ENCODE data around the gene PLXNA3. TPM values are rescaled to one million over a fixed set of nuclear protein-coding genes. Genes with fewer than 3 reads are reported as not detected.

Gene PLXNA3
- total RNA-seq, 1 experiment from 2014 or later: 128 TPM

DNA sequence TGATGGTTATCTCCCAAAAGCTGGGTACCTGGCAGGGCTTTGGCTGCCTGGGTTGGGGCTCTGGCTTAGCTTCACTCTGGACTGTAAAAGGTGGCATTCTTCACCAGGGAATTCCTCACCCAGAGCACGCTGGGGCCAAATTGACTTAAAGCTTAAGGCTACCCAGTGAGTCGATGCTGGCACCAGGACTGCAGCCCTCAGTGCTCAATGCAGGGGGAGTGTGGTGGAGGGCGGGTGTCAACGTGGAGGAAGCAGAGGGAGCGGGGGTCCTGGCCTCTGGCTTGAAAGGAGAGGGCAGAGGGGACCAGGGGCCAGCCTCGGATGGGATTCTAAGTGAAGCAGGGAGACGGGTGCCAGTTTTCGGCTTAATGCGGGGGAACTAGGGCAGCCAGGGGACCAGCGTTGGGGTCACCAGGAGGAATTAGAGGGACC is 14.6 kb upstream of the PLXNA3 start:
- ATAC-seq: peak; percentile 65
- in situ Hi-C loops (cut with HindIII; ENCODE audit: low pct_unique_long_range_greater_than_20kb, low sequenced_read_pairs): no loop called here
- H3K27ac ChIP-seq (ENCODE audit: low read length): peak overlapping the region; percentile 73
- intact Hi-C loops (cut with micrococcal nuclease; ENCODE audit: unreplicated experiment): no loop called here
- BruUV-seq (replicated peaks): no TSS peak
- H3K9me3 ChIP-seq (ENCODE audit: control insufficient read depth, insufficient read depth, low read depth, low read length): no peaks in the 10 kb centered on the region
- CTCF ChIA-PET: no interaction called here
- POLR2A ChIA-PET: interaction anchor here (0.5 to 0.7 kb wide), 2 partner anchors 15 to 47 kb away, joined by 6 to 9 read pairs; partner anchors contain the start of gene SLC10A3
- peaks cover 32% of the 10 kb centered on the region for H3K4me1 ChIP-seq (ENCODE audit: control insufficient read depth, insufficient read depth, low read length)
- peak overlapping the region; percentile 39 to 62 for H3K4me3 ChIP-seq (ENCODE audit: low read depth in 2 of 2, low read length in 2 of 2)
- no peak for DNase-seq (ENCODE audit: low read depth, low spot score)
- TF ChIP-seq SIN3A (IDR thresholded peaks at IDR 0.05; ENCODE audit: borderline replicate concordance, insufficient read depth, low read depth, low read length) (no peak), POLR2AphosphoS5 (IDR thresholded peaks at IDR 0.05; ENCODE audit: low read depth, low read length) (peak; percentile 66), CTCF (IDR thresholded peaks at IDR 0.05) (no peak), TCF7L2 (IDR thresholded peaks at IDR 0.05; ENCODE audit: low read depth, low read length) (no peak), REST (IDR thresholded peaks at IDR 0.05; ENCODE audit: insufficient read depth in 1 of 2, low read depth in 2 of 2, low read length in 1 of 2) (no peak)
- H3K27me3 ChIP-seq (ENCODE audit: control insufficient read depth, insufficient read depth, low read length): no peaks in the 10 kb centered on the region
- no peaks in the 10 kb centered on the region for H3K36me3 ChIP-seq (ENCODE audit: control insufficient read depth, insufficient read depth, low read length)

GRCh38 chrX:154443992-154444754 is 13.9 kb upstream of the PLXNA3 start, which contains the start of gene FAM50A:
TSS of gene FAM50A (plus strand) at chrX:154444141. CDS start at chrX:154444236, 95 bp downstream.
- H3K4me3 ChIP-seq (ENCODE audit: low read depth in 2 of 2, low read length in 2 of 2): peak within 1 kb of the TSS; percentile 84 to 86
- H3K27me3 ChIP-seq (ENCODE audit: control insufficient read depth, insufficient read depth, low read length): no peaks in the 10 kb centered on the region
- no peak for TF ChIP-seq REST (IDR thresholded peaks at IDR 0.05; ENCODE audit: insufficient read depth in 1 of 2, low read depth in 2 of 2, low read length in 1 of 2)
- TF ChIP-seq CTCF (IDR thresholded peaks at IDR 0.05): no peak
- TF ChIP-seq SIN3A (IDR thresholded peaks at IDR 0.05; ENCODE audit: borderline replicate concordance, insufficient read depth, low read depth, low read length): no peak
- TF ChIP-seq POLR2AphosphoS5 (IDR thresholded peaks at IDR 0.05; ENCODE audit: low read depth, low read length): no peak
- TF ChIP-seq TCF7L2 (IDR thresholded peaks at IDR 0.05; ENCODE audit: low read depth, low read length): no peak
- peaks cover 26% of the 10 kb centered on the region for H3K4me1 ChIP-seq (ENCODE audit: control insufficient read depth, insufficient read depth, low read length)
- ChIA-PET CTCF (no interaction called here), POLR2A (interaction anchor here (0.5 kb wide), 1 partner anchor 46 kb away, joined by 9 read pairs; the partner anchor contains the start of gene SLC10A3)
- in situ Hi-C loops (cut with HindIII; ENCODE audit: low pct_unique_long_range_greater_than_20kb, low sequenced_read_pairs) (no loop called here), intact Hi-C loops (cut with micrococcal nuclease; ENCODE audit: unreplicated experiment) (no loop called here)
- no TSS peak for BruUV-seq (replicated peaks)
- DNase-seq (ENCODE audit: low read depth, low spot score): no peak
- peak within 1 kb of the TSS; percentile 87 for H3K27ac ChIP-seq (ENCODE audit: low read length)
- H3K9me3 ChIP-seq (ENCODE audit: control insufficient read depth, insufficient read depth, low read depth, low read length): no peaks in the 10 kb centered on the region
- H3K36me3 ChIP-seq (ENCODE audit: control insufficient read depth, insufficient read depth, low read length): peaks cover 2% of the 10 kb centered on the region; the same call in 1 of the 2 replicates
- peak; percentile 93 for ATAC-seq

Measured in Panc1 (cell line).